WTC11 (cell line): ENCODE measurements around the gene GARNL3.

Experiments
- IRF1 ChIP-seq: sonication (generic); formaldehyde crosslinking; IDR thresholded peaks from 2 replicates; pipeline ENCODE4 v1.8.0; 2023; ENCODE audit warnings: missing genetic modification reagents
- MXD4 ChIP-seq: fragments of 250-450 bp; sonication (Bioruptor Pico); IDR thresholded peaks from 2 replicates; pipeline ENCODE4 v1.8.0; 2021; ENCODE audit warnings: mild to moderate bottlenecking, moderate library complexity, borderline replicate concordance
- PRDM15 ChIP-seq: sonication (generic); formaldehyde crosslinking; IDR thresholded peaks from 2 replicates; pipeline ENCODE4 v1.8.0; 2022; ENCODE audit warnings: missing genetic modification reagents
- ZNF512 ChIP-seq: sonication (generic); formaldehyde crosslinking; IDR thresholded peaks from 2 replicates; pipeline ENCODE4 v1.8.1; 2022; ENCODE audit warnings: missing genetic modification reagents, borderline replicate concordance
- TF ChIP-seq, protein P1 (sequence below): fragments of 200-600 bp; IDR thresholded peaks from 2 replicates; pipeline ENCODE4 v1.8.0; 2022; ENCODE audit warnings: antibody characterized with exemption
- TF ChIP-seq, protein P2 (sequence below): sonication (generic); formaldehyde crosslinking; IDR thresholded peaks from 2 replicates; pipeline ENCODE4 v1.8.0; 2022; ENCODE audit warnings: mild to moderate bottlenecking, missing genetic modification reagents
- TF ChIP-seq, protein P3 (sequence below): sonication (generic); formaldehyde crosslinking; IDR thresholded peaks from 2 replicates; pipeline ENCODE4 v1.8.1; 2023; ENCODE audit warnings: mild to moderate bottlenecking, missing genetic modification reagents, moderate library complexity
- TF ChIP-seq, protein P4 (sequence below): sonication (generic); formaldehyde crosslinking; IDR thresholded peaks from 2 replicates; pipeline ENCODE4 v1.8.1; 2022; ENCODE audit warnings: low read depth, missing genetic modification reagents, borderline replicate concordance

- TF ChIP-seq PRDM15 (CRISPR knock-in tag) (no peak), MXD4 (no peak), ZNF512 (no peak), IRF1 (CRISPR knock-in tag) (no peak)
- TF ChIP-seq, protein P1, sequence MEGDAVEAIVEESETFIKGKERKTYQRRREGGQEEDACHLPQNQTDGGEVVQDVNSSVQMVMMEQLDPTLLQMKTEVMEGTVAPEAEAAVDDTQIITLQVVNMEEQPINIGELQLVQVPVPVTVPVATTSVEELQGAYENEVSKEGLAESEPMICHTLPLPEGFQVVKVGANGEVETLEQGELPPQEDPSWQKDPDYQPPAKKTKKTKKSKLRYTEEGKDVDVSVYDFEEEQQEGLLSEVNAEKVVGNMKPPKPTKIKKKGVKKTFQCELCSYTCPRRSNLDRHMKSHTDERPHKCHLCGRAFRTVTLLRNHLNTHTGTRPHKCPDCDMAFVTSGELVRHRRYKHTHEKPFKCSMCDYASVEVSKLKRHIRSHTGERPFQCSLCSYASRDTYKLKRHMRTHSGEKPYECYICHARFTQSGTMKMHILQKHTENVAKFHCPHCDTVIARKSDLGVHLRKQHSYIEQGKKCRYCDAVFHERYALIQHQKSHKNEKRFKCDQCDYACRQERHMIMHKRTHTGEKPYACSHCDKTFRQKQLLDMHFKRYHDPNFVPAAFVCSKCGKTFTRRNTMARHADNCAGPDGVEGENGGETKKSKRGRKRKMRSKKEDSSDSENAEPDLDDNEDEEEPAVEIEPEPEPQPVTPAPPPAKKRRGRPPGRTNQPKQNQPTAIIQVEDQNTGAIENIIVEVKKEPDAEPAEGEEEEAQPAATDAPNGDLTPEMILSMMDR: no peak
- TF ChIP-seq, protein P2, sequence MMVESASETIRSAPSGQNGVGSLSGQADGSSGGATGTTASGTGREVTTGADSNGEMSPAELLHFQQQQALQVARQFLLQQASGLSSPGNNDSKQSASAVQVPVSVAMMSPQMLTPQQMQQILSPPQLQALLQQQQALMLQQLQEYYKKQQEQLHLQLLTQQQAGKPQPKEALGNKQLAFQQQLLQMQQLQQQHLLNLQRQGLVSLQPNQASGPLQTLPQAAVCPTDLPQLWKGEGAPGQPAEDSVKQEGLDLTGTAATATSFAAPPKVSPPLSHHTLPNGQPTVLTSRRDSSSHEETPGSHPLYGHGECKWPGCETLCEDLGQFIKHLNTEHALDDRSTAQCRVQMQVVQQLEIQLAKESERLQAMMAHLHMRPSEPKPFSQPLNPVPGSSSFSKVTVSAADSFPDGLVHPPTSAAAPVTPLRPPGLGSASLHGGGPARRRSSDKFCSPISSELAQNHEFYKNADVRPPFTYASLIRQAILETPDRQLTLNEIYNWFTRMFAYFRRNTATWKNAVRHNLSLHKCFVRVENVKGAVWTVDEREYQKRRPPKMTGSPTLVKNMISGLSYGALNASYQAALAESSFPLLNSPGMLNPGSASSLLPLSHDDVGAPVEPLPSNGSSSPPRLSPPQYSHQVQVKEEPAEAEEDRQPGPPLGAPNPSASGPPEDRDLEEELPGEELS: no peak
- TF ChIP-seq, protein P3, sequence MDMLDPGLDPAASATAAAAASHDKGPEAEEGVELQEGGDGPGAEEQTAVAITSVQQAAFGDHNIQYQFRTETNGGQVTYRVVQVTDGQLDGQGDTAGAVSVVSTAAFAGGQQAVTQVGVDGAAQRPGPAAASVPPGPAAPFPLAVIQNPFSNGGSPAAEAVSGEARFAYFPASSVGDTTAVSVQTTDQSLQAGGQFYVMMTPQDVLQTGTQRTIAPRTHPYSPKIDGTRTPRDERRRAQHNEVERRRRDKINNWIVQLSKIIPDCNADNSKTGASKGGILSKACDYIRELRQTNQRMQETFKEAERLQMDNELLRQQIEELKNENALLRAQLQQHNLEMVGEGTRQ (CRISPR knock-in tag): no peak
- TF ChIP-seq, protein P4, sequence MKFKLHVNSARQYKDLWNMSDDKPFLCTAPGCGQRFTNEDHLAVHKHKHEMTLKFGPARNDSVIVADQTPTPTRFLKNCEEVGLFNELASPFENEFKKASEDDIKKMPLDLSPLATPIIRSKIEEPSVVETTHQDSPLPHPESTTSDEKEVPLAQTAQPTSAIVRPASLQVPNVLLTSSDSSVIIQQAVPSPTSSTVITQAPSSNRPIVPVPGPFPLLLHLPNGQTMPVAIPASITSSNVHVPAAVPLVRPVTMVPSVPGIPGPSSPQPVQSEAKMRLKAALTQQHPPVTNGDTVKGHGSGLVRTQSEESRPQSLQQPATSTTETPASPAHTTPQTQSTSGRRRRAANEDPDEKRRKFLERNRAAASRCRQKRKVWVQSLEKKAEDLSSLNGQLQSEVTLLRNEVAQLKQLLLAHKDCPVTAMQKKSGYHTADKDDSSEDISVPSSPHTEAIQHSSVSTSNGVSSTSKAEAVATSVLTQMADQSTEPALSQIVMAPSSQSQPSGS (CRISPR knock-in tag): no peak
Measured at GRCh38 chr9:127423476-127423933, 158.9 kb downstream of the GARNL3 start.
